GM19324 (cell line): ENCODE results near the gene GPR141.

Source experiments
- ATAC-seq: cut with Tn5 transposase; IDR thresholded peaks from one replicate; pipeline ENCODE4 v1.9.1; 2021; ENCODE audit warnings: mild to moderate bottlenecking, moderate library complexity; ENCODE audit not compliant: unreplicated experiment, low FRiP score

Gene GPR141

DNA sequence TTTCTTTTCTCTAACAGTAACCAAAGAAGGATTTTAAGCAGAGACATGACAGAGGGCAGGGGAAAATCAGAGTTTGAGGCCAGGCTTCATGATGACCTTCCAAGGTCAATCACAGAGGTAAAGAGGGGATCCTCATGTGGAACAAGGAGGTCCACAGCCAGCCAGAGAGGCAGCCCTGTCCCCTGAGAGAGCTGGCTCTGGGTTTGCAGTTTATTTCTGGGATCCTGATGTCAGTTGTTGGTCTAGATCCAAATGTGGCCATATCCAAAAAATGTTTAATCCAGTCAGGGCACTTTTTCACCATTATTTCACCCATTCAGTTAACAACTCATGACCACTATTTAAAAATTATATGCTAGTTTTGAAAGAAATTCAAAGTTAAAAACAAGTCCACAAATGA lies 45.6 kb downstream of the GPR141 start:
- ATAC-seq: no peak

DNA sequence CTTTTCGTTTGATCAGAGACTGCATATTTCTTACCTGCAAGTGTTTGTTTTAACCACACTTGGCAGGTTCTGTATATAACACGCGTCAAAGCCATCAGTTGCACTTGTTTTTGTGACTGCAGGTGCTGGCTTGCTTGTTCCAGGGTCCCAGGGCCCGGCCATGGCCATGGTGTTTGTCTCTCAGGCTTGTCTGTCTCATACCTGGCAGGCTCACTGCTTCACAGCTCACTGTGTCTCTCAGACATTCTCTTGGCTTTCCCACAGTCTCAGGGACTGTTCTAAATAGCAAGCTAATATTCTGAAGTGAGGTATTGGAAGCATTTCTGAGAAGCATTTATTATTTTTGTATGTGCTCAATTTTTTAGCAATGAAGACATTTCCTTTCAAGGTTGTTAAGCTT lies 46.9 kb downstream of the GPR141 start:
- no peak for ATAC-seq

DNA sequence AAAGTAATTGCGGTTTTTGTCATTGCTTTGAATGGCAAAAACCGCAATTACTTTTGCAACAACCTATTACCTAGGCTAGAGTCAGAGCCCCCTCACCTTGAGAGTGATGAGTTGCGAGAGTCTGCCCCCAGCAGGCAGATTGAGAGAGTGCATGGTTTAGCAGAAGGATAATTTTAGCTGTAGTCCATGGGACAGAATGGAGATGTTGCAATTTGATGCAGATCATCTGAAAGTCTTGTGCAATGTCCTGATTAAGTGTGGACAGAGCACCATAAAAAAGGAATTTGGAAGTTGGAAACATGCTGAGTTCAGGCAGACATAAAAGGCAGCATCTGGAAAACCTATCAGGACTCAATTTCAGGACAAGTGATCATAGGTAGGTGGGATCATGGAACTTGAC lies 48.7 kb downstream of the GPR141 start:
- peak; percentile 53 for ATAC-seq

- no peak for ATAC-seq
These were observed 49.3 kb downstream of the GPR141 start for GRCh38 chr7:37732888-37733287.

DNA sequence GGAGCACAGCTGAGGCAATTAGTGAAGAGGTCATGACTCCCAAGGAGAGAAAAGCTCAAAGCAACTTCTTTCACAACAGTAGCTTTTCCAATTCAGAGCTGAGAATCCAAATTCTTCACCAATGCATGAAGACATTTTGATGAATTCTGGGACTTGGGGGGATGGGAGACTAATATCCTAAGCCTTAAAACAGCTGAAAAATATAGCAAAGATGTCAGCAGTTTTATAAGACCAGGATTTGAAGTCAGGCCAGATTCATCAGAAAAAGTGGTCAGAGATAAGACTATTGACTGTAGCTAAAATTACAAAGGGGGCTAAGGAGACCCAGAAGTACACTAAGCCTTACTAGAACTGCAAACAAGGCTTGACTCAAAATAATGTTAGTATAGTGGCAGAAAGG lies 51.6 kb downstream of the GPR141 start:
- ATAC-seq: no peak

- ATAC-seq: no peak
These were observed 54.8 kb downstream of the GPR141 start for GRCh38 chr7:37738321-37738720.

- no peak for ATAC-seq
These were observed 56.8 kb downstream of the GPR141 start for GRCh38 chr7:37740398-37740797.

DNA sequence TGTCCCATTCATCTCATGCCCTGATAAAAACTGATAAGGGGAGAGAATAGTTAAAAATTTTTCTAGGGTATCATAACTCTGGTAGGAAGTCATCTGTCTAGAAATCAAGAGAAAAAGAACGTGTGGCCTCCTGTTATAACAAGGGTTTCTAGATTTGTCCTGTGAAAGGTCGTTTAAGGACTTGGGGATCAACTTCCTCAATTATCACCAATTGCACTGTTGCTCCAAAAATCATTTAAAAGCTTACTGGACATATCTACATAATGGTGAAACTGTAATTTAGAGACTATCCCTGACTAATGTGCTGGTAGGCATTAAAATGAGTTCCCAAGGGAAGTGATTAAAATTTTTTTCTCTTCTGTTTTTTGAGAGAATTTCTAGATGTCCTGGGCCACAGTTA lies 58.2 kb downstream of the GPR141 start:
- no peak for ATAC-seq

DNA sequence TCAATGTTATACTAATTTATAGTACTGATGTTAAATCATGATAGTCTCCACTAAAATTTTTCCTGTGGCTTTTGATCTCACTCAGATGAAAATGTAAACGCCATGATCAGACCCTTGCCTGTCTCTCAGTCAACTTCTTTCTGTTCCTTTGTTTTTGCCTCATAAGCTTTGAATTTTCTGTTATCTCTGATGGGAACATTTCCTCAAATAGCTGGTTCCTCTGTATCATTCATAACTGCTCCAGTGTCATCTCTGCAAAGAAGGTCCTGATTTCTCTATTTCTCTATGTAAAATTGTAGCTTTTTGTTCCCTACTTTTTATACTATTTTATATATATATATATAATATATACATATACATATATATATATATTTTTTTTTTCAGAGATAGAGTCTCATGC lies 67.5 kb downstream of the GPR141 start:
- ATAC-seq: no peak

DNA sequence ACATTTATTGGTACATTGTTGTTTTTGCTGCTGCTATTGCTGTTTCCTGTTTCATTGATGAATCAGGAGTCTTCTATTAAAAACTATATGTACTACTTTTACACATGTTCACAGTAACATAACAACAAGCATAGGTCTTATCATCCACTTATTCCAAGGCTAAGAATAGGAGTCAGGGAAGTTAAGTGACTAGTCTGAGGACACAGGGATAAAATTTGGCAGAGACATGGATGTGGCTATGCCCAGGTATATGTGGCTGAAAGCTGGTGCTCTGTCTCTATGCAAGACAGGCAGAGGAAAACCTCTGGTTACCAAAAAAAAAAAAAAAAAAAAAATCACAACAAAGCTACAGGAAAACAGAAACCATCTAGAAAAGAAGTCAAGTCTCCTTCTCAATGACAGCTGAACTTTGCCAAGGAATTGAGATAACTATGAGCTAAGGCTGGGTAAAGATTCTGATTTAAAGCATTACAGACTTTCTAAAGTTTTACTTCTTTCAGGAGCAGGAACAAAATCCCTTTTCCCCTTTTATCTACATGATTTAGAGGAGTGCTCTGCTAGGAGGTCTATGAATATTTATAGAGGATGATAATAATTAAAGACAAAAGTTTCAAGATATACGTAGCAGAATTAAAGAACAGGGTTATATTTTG lies 70.0 kb downstream of the GPR141 start:
- no peak for ATAC-seq

DNA sequence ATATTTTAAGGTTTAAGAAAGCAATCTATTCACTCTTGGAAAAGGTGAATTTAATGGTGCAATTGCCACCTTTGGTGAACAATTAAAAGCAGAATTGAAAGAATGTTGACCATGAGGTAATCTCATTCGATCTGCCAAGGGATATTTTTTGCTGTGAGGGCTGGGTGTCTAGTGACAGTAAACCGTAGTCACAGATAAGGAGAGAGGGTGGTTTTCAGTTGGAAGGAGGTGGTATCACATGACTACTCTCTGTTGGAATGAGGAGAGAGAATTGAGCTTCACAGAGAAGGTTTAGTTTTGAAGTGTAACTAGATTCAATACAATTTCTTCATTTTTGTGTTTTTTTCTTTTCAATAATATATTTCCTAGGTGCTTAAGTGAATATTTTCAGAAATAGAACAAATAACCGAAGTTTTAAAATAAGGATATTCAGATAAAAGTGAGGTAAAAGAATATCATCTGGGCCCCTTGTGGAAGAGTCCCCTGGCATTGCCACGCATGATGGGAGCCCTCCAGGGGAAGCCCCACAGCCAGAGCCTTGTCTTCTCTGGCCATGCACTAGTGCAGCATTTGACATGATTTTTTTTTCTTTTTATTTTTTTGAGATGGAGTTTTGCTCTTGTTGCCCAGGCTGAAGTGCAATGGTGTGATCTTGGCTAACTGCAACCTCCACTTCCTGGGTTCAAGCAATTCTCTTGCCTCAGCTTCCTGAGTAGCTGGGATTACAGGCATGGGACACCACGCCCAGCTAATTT lies 73.4 kb downstream of the GPR141 start:
- ATAC-seq: no peak

- ATAC-seq: no peak
These were observed 74.0 kb downstream of the GPR141 start for GRCh38 chr7:37757563-37757962.

DNA sequence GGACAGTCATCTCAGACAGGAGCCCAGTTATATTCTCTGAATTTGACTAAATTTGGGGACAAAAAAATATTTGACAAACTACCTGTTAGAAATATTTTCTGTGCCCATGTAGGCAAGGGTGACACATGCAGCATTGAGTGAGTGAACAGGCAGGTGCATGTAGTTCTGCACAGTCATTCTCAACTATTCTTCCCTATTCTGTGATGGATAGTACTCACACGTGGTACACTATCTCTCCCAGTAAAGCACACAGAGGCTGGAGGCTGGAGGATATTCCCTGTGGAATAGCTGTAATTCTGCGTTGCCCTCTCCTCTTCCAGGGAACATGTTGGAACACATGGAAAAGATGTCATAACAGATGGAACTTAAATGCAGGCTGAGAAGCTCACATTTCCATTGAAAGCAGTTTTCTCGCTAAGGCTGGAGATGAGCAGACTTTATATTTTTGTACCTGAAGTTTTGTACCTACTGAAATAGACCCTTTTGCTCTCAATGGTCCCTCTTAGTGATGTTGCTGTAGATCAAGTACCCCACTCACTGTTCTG lies 75.0 kb downstream of the GPR141 start:
- ATAC-seq: no peak

DNA sequence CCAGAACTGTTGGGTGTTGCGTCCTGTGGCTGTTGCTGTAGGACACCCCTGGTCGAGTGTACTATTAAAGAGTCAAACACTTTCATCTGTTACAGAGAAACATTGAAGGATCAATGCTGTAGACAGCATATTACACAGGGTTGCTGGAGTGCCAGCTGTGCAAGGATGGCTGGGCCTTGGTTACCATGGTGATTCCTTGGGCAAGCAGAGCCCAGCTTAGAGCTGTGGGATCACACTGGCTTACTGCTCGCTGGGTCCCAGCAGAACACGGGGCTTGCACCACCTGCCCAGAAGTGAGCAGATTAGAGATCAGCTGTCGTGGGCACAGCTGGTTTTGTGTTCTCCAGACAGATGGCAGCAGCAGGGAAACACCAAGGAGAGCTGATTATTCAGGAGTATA lies 76.0 kb downstream of the GPR141 start:
- no peak for ATAC-seq

- no peak for ATAC-seq
These were observed 81.9 kb downstream of the GPR141 start for GRCh38 chr7:37765421-37765829.

GRCh38 chr7:37765872-37766525 lies 82.4 kb downstream of the GPR141 start:
- ATAC-seq: peak; percentile 81

GRCh38 chr7:37768611-37769010 lies 85.0 kb downstream of the GPR141 start:
- no peak for ATAC-seq

DNA sequence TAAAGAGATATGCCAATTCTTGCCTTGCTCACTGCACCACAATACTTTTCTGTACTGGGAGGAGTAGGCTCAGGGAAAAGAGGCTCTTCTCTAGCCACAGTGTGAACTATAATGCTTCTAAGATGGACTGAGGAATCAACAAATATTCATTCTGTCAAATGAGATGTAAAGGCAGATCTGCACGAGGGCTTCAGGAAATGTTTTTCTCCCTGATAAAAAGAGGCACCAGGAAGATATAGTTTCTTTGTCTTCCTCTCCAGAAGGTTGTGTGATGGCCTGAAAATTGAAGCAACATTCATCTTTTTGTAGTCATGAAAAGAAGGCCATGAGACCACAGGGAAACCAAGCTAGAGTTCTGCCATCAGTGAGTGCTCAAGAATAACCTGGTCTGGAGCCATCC lies 85.7 kb downstream of the GPR141 start:
- no peak for ATAC-seq

GRCh38 chr7:37769726-37770125 lies 86.2 kb downstream of the GPR141 start:
- no peak for ATAC-seq

- ATAC-seq: no peak
These were observed 87.3 kb downstream of the GPR141 start for GRCh38 chr7:37770838-37771237.

DNA sequence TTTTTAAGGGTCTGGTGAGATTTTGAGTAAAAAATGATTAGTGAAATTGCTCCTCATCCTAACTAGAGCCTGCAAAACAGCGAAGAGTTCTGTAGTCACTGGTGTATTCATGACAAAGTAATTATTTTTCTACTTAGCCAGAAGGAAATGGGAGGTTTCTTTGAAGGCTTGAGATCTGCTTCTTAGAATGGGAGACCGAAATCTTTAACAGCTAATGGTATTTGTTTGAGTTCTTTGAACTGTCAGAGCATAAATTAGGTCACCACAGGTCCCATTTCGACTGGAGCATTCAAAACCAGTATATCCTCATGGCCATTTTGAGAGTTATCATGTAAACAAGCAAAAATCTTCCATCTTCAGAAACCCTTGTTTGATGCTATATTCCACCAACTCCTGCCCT lies 87.8 kb downstream of the GPR141 start:
- ATAC-seq: no peak

DNA sequence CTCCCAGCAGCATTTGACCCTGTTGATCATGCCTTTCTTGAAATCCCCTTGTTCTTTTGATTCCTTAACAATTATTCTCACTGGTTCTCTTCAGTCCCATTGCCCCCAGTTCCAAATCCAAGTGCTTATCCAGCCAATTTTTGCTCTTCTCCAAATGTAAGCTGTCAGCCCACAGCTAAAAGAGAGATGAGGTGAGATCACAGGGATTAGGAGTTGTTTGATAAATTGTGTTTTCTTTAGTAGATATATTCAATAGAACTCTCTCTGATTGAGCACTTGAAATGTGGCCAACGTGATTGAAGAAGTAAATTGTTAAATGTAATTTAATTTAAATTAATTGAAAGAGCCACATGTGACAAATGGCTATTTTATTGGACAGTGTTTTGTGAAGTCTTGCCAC lies 88.2 kb downstream of the GPR141 start:
- ATAC-seq: no peak
